Endothelial cell of umbilical vein (primary cell): ENCODE measurements around the gene DACT3. TPM values are rescaled to one million over a fixed set of nuclear protein-coding genes. Genes with fewer than 3 reads are reported as not detected.

Experiments
- BruUV-seq: library from RNA; stranded (reverse); fragments of 400-500 nt; replicated peaks from 2 replicates; lab custom pipeline; 2021; lab: Mats Ljungman, UMichigan
- CTCF ChIA-PET: fragments of 300-600, 350-600 bp; sonication (Branson Sonifier 250); formaldehyde crosslinking; loops from one replicate; lab custom pipeline; 2021; ENCODE audit warnings: antibody characterized with exemption, inconsistent platforms; lab: Charles Lee
- POLR2A ChIA-PET: fragments of 300-600, 350-600 bp; sonication (Branson Sonifier 250); formaldehyde crosslinking; loops from one replicate; lab custom pipeline; 2021; ENCODE audit warnings: antibody characterized with exemption, inconsistent platforms; lab: Charles Lee
- DNase-seq: peaks from one replicate; pipeline ENCODE4 v3.0.0-alpha.2; 2011; ENCODE audit warnings: low read depth, low spot score
- FAIRE-seq: peaks from 2 replicates; lab custom pipeline; 2011; peaks lifted over from hg19 to GRCh38; lab: Jason Lieb, UNC
- H2AFZ ChIP-seq: 2 replicates; pipeline ENCODE4 v1.6.0; 2012; ENCODE audit warnings: low read depth, low read length, control low read depth, inconsistent platforms
- H3K27ac ChIP-seq: 2 replicates; pipeline ENCODE4 v1.5.1; 2011; ENCODE audit warnings: low read depth, mild to moderate bottlenecking, control low read depth, low read length, moderate library complexity; ENCODE audit not compliant: insufficient read depth
- H3K27me3 ChIP-seq, 2 experiments: 2 replicates each; pipeline versions ENCODE4 v1.6.0 to v1.6.1; 2011; ENCODE audit warnings: low read length in 2 of 2, mixed read lengths in 1 of 2; ENCODE audit not compliant: control insufficient read depth in 2 of 2, insufficient read depth in 2 of 2
- H3K36me3 ChIP-seq, 2 experiments: 2 replicates in 1 of 2; 3 replicates in 1 of 2; pipeline ENCODE4 v1.5.1; 2011; ENCODE audit warnings: low read length in 2 of 2, mild to moderate bottlenecking in 1 of 2, moderate library complexity in 1 of 2; ENCODE audit not compliant: control insufficient read depth in 2 of 2, insufficient read depth in 2 of 2; ENCODE audit errors: extremely low read depth in 1 of 2
- H3K4me1 ChIP-seq: 3 replicates; pipeline ENCODE4 v1.5.1; 2011; ENCODE audit warnings: mild to moderate bottlenecking, low read length; ENCODE audit not compliant: control insufficient read depth, insufficient read depth; ENCODE audit errors: extremely low read depth
- H3K4me2 ChIP-seq: 2 replicates; pipeline ENCODE4 v1.6.1; 2011; ENCODE audit warnings: low read length, control low read depth, mixed read lengths; ENCODE audit not compliant: insufficient read depth
- H3K4me3 ChIP-seq, 3 experiments: fragments of 200-600 bp in 1 of 3; sonication (generic), shearing (Covaris generic) in 1 of 3; replicated peaks in 1 of 3; 2 replicates each; pipeline ENCODE4 v1.5.1; 2011 to 2016; ENCODE audit warnings: control low read depth in 3 of 3, low read length in 3 of 3, mild to moderate bottlenecking in 2 of 3, inconsistent platforms in 1 of 3, low read depth in 1 of 3, moderate library complexity in 1 of 3; ENCODE audit not compliant: insufficient read depth in 1 of 3
- H3K79me2 ChIP-seq: 2 replicates; pipeline ENCODE4 v1.6.0; 2012; ENCODE audit warnings: low read length, inconsistent platforms; ENCODE audit not compliant: control insufficient read depth, insufficient read depth
- H3K9ac ChIP-seq: replicated peaks from 2 replicates; pipeline ENCODE3; 2011; ENCODE audit warnings: low read length, control low read depth; ENCODE audit not compliant: insufficient read depth; ENCODE audit errors: extremely low read depth
- H3K9me1 ChIP-seq: replicated peaks from 3 replicates; pipeline ENCODE4 v1.6.0; 2011; ENCODE audit warnings: mild to moderate bottlenecking, low read length; ENCODE audit not compliant: control insufficient read depth, insufficient read depth; ENCODE audit errors: extremely low read depth
- H3K9me3 ChIP-seq: replicated peaks from 2 replicates; pipeline ENCODE4 v1.5.1; 2012; ENCODE audit warnings: low read length, inconsistent platforms; ENCODE audit not compliant: control insufficient read depth, insufficient read depth
- H4K20me1 ChIP-seq: replicated peaks from 2 replicates; pipeline ENCODE3; 2011; ENCODE audit warnings: mild to moderate bottlenecking, low read length; ENCODE audit not compliant: control insufficient read depth, insufficient read depth; ENCODE audit errors: extremely low read depth
- EZH2 ChIP-seq: IDR thresholded peaks from 2 replicates; pipeline ENCODE4 v1.6.1; 2012; ENCODE audit warnings: borderline replicate concordance, low read depth, mild to moderate bottlenecking, moderate library complexity, low read length, inconsistent platforms; ENCODE audit not compliant: severe bottlenecking
- FOS ChIP-seq: IDR thresholded peaks from 2 replicates; pipeline ENCODE4 v1.6.1; 2011; ENCODE audit warnings: mild to moderate bottlenecking, low read length, moderate library complexity, borderline replicate concordance; ENCODE audit not compliant: insufficient read depth
- GATA2 ChIP-seq: IDR thresholded peaks from 2 replicates; pipeline ENCODE4 v1.7.0; 2011; ENCODE audit warnings: low read depth, mild to moderate bottlenecking, moderate library complexity, mixed read lengths, low read length; ENCODE audit not compliant: insufficient read length, insufficient read depth
- JUN ChIP-seq: IDR thresholded peaks from 2 replicates; pipeline ENCODE4 v1.6.1; 2011; ENCODE audit warnings: borderline replicate concordance, low read depth; ENCODE audit not compliant: insufficient read length, insufficient read depth
- MAX ChIP-seq: IDR thresholded peaks from 2 replicates; pipeline ENCODE4 v1.6.1; 2011; ENCODE audit not compliant: insufficient read depth, insufficient read length
- MYC ChIP-seq: IDR thresholded peaks from one replicate; pipeline ENCODE4 v1.6.1; 2011; ENCODE audit warnings: mild to moderate bottlenecking, low read depth, low read length
- POLR2A ChIP-seq: IDR thresholded peaks from 2 replicates; pipeline ENCODE4 v1.6.1; 2012; ENCODE audit warnings: low read depth, mild to moderate bottlenecking, control low read depth, low read length
- POLR2AphosphoS5 ChIP-seq: IDR thresholded peaks from 2 replicates; pipeline ENCODE4 v1.6.1; 2012; ENCODE audit warnings: low read depth, mild to moderate bottlenecking, control low read depth, low read length, moderate library complexity; ENCODE audit not compliant: insufficient read depth
- dilution Hi-C: fragments of 300-500 bp; cut with MboI; formaldehyde crosslinking; loops from one replicate; pipeline ENCODE4 v1.15.0; 2019; ENCODE audit warnings: low sequenced_read_pairs; ENCODE audit not compliant: extremely low pct_ligation_motif_present
- intact Hi-C: fragments of 100-400 bp; cut with micrococcal nuclease; formaldehyde crosslinking; loops from one replicate; pipeline ENCODE4 v1.10.0; 2022
- polyA plus RNA-seq, 4 experiments: library from polyadenylated mRNA; depleted of rRNA in 3 of 4; stranded (reverse) in 3 of 4; unstranded in 1 of 4; fragments of >200 nt; gene quantifications; 2 replicates each; pipeline versions ENCODE4 v1.2.1 to v1.2.3, GENCODE V29; 2011 to 2012; ENCODE audit warnings: missing spikeins in 1 of 4
- total RNA-seq: library from RNA; stranded (reverse); gene quantifications from 2 replicates; pipeline ENCODE4 v1.2.3, GENCODE V29; 2021
- TF ChIP-seq, protein P1 (sequence below), 2 donors: IDR thresholded peaks; 1 replicate in 1 of 2; 2 replicates in 1 of 2; pipeline ENCODE4 v1.5.1; 2011; ENCODE audit warnings: low read length in 2 of 2, mild to moderate bottlenecking in 2 of 2, moderate library complexity in 2 of 2, control low read depth in 1 of 2, inconsistent platforms in 1 of 2, low read depth in 1 of 2; ENCODE audit not compliant: insufficient read depth in 1 of 2; ENCODE audit errors: extremely low read depth in 1 of 2

The DACT3 gene
- total and polyA plus RNA-seq, 2 donors (not counting 3 experiments of a cell fraction or from before 2014, with no cell fraction given) = 0.22 to 0.76 TPM

DNA sequence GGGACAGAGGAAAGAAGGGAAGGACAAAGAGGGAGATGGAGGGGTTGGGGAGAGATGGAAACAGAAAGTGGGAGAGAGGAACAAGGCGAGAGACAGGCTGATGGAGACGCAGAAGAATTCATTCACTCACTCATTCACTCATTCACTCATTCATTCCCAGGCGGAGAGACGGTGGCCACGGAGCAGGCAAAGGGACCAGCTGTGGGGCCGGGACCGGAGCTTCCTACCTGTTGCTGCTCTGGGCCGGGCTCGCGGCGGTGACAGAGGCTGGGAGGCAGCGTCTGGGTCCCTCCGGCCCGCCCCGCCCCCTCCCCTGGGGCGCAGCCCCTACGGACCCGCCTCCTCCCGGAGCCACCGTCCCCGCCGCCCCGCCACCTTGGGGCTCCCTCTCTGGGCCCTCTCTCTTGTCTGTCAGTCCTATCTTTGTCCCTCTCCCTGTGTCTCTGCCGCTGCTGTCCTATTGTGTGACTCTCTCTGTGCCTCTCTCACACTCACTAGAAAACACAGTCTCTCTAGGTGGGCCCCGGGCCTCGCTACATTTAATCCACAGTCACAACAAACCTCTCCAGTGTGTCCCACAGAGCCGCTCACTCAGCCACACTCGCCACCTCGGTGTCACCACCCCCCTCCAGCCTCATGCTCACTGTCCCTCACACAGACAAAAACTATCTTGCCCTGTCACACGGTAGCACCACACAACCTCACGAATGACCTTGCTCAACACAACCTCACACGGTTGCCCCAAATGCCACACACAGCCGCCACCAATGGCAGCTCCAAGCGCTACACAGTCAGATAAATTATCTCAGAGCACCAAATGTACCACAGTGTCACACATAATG is 24.8 kb downstream of the DACT3 start, which contains the start of gene GNG8:
TSS of gene GNG8 (minus strand) at position 283 of the 842 bp plus-strand sequence. CDS start 1,520 bp downstream, outside the sequence.
- ChIA-PET CTCF (interaction anchor here (0.7 to 1.9 kb wide), 2 partner anchors 25 to 204 kb away, joined by 3 to 23 read pairs; partner anchors contain the start of gene DACT3), POLR2A (interaction anchor here (0.6 kb wide), 1 partner anchor 101 kb away, joined by 4 read pairs; no protein-coding TSS in a partner anchor)
- FAIRE-seq (no peak), DNase-seq (no peak)
- intact Hi-C loops = no loop called here
- H3K9me3 ChIP-seq = no peaks in the 10 kb centered on the region
- H3K4me3 ChIP-seq = no peak within 1 kb of the TSS
- H3K27me3 ChIP-seq = peaks cover 0 to 14% of the 10 kb centered on the region in 2 experiments
- TF ChIP-seq, protein P1, sequence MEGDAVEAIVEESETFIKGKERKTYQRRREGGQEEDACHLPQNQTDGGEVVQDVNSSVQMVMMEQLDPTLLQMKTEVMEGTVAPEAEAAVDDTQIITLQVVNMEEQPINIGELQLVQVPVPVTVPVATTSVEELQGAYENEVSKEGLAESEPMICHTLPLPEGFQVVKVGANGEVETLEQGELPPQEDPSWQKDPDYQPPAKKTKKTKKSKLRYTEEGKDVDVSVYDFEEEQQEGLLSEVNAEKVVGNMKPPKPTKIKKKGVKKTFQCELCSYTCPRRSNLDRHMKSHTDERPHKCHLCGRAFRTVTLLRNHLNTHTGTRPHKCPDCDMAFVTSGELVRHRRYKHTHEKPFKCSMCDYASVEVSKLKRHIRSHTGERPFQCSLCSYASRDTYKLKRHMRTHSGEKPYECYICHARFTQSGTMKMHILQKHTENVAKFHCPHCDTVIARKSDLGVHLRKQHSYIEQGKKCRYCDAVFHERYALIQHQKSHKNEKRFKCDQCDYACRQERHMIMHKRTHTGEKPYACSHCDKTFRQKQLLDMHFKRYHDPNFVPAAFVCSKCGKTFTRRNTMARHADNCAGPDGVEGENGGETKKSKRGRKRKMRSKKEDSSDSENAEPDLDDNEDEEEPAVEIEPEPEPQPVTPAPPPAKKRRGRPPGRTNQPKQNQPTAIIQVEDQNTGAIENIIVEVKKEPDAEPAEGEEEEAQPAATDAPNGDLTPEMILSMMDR (IDR thresholded peaks at IDR 0.05; ENCODE audit: extremely low read depth in 1 of 2, insufficient read depth in 1 of 2, low read depth in 1 of 2, low read length in 2 of 2) = no peak
- no peak for TF ChIP-seq JUN
- no peak for TF ChIP-seq FOS
- no peak for TF ChIP-seq EZH2
- no peak for TF ChIP-seq GATA2
- no peak for TF ChIP-seq MYC
- no peak for TF ChIP-seq POLR2AphosphoS5
- no peak for TF ChIP-seq MAX
- no peak for TF ChIP-seq POLR2A
- no peaks in the 10 kb centered on the region for H4K20me1 ChIP-seq
- no peaks in the 10 kb centered on the region for H3K9me1 ChIP-seq
- no peak within 1 kb of the TSS for H2AFZ ChIP-seq
- H3K4me2 ChIP-seq = no peak within 1 kb of the TSS
- dilution Hi-C loops = no loop called here
- H3K79me2 ChIP-seq = no peaks in the 10 kb centered on the region
- no peak within 1 kb of the TSS for H3K9ac ChIP-seq
- no TSS peak for BruUV-seq
- no peaks in the 10 kb centered on the region for H3K36me3 ChIP-seq
- H3K4me1 ChIP-seq = peaks cover 7% of the 10 kb centered on the region
- no peak within 1 kb of the TSS for H3K27ac ChIP-seq
